IPS-15b (cell line): ENCODE measurements around the gene EDAR.

Source experiments
- H3K27me3 ChIP-seq: one replicate; pipeline ENCODE4 v1.6.1; 2013; ENCODE audit warnings: low read length; ENCODE audit not compliant: control insufficient read depth, insufficient read depth
- H3K36me3 ChIP-seq: one replicate; pipeline ENCODE4 v1.6.1; 2013; ENCODE audit warnings: low read length; ENCODE audit not compliant: control insufficient read depth, insufficient read depth
- H3K4me1 ChIP-seq: one replicate; pipeline ENCODE4 v1.6.1; 2013; ENCODE audit warnings: mild to moderate bottlenecking, low read length; ENCODE audit not compliant: control insufficient read depth, insufficient read depth
- H3K4me3 ChIP-seq: one replicate; pipeline ENCODE4 v1.5.1; 2013; ENCODE audit warnings: low read depth, low read length
- H3K9ac ChIP-seq: one replicate; pipeline ENCODE4 v1.6.1; 2013; ENCODE audit warnings: low read depth, mild to moderate bottlenecking, low read length
- H3K9me3 ChIP-seq: one replicate; pipeline ENCODE4 v1.6.1; 2013; ENCODE audit warnings: mild to moderate bottlenecking, low read length; ENCODE audit not compliant: control insufficient read depth, insufficient read depth

The EDAR gene

DNA sequence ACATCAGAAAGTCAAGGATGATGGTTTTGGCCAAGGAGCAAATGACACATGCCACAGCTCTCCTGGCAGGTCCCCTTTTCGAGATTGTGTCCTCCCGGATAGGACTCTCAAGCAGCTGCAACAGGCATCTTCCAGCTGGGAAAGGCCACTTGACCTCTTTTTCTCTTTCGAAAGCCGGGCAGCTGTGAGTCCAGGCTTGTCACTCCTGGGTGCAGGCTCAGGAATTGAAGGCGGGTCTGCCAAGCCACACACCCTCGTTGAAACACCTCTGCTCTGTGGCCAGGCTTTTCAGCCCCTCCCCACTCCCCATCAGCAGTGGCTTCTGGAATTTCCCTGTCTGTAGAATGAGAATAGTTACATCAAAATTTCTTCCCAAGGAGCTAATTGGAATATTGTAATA lies 104.4 kb downstream of the EDAR start:
- H3K4me1 ChIP-seq, result no peaks in the 10 kb centered on the region
- no peak overlapping the region for H3K9ac ChIP-seq
- no peaks in the 10 kb centered on the region for H3K36me3 ChIP-seq
- peaks cover 2% of the 10 kb centered on the region for H3K9me3 ChIP-seq
- no peak overlapping the region for H3K4me3 ChIP-seq
- H3K27me3 ChIP-seq, result no peaks in the 10 kb centered on the region

DNA sequence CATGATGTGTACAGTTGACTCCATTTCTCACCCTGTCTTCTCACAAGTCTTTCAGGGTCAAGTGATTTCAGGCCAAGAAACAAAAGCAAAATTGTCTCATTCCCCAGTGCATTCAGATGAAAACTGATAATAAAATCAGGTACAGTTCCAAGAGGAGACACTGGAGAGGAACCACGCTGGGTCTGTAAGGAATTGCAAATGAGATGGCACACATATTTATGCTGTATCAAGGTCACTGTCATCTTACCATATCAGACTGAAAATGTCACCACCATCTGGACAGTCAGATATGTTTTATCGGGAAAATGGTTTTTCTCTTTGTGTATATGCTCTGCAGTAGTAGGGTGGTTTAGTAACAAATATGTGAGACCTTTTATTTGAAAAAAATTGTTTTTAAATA lies 110.7 kb downstream of the EDAR start:
- H3K9me3 ChIP-seq, result peaks cover 2% of the 10 kb centered on the region
- H3K27me3 ChIP-seq, result no peaks in the 10 kb centered on the region
- no peak overlapping the region for H3K4me3 ChIP-seq

DNA sequence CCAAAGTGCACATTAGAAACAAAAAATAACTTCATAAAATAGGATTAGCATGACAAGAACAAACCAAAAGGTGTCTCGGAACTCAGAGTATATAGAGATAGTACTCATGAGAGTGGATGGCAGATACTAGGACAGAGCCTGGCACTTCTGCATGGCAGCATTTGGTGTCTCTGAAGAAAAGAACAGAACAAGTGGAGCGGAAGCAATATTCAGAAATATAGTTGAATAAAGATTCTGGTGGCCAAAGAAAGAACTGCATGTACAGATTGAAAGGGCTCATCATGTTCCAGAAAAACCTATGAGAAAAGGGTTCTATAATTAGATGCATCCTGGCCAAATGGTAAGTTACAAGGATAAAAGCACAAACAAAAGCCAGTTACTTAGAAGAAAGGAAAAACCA lies 111.5 kb downstream of the EDAR start:
- Histone ChIP-seq H3K36me3 (no peaks in the 10 kb centered on the region), H3K4me1 (no peaks in the 10 kb centered on the region), H3K9ac (no peak overlapping the region), H3K4me3 (no peak overlapping the region), H3K27me3 (no peaks in the 10 kb centered on the region), H3K9me3 (peaks cover 2% of the 10 kb centered on the region)

More for the DNA sequence above, 110.7 kb downstream of the EDAR start:
- Histone ChIP-seq H3K9ac (no peak overlapping the region), H3K4me1 (no peaks in the 10 kb centered on the region), H3K36me3 (no peaks in the 10 kb centered on the region)

DNA sequence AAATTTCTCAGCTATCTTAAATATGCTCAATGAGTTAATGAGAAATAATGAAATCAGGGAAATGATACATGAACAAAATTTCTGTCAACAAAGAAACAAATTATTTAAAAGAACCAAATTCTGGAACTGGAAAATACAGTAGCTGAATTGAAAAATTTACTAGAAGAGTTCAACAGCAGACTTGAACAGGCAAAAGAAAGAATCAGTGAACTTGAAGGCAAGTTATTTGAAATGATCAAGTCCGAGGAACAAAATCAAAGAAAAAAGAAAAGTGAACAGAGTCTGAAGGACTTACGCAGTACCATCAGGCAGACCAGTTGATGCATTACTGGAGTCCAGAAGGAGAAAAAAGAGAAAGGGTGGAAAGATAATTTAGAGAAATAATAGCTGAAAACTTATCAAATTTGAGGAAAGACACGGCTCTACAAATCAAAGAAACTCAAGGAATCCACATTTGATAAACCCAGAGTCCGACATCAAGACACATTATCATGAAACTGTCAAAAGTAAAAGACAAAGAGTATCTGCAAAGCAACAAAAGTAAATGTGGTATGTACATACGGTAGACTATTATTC lies 118.9 kb downstream of the EDAR start:
- Histone ChIP-seq H3K36me3 (no peaks in the 10 kb centered on the region), H3K9me3 (no peaks in the 10 kb centered on the region), H3K27me3 (no peaks in the 10 kb centered on the region), H3K4me3 (no peak overlapping the region), H3K9ac (no peak overlapping the region), H3K4me1 (no peaks in the 10 kb centered on the region)

DNA sequence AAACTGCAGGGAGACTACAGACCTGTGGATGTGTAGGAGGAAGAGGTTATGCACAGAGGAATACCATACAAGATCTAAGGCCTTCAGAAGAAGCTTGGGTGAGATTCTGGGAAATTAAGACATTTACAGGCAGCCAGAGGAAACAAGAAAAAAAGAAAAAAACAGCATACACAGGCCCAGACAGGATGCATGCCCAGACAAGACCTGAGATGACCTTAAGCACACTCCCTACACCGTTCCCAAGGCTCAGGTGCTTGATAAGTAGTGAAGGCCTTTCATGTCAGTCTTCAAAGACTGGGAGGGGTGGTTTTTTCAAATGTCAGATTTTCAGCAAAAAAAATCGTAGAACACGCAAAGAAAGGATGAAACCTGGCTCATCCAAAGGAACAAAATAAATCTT lies 119.5 kb downstream of the EDAR start:
- Histone ChIP-seq H3K36me3 (no peaks in the 10 kb centered on the region), H3K9me3 (no peaks in the 10 kb centered on the region), H3K4me3 (no peak overlapping the region), H3K4me1 (no peaks in the 10 kb centered on the region), H3K27me3 (no peaks in the 10 kb centered on the region), H3K9ac (no peak overlapping the region)

DNA sequence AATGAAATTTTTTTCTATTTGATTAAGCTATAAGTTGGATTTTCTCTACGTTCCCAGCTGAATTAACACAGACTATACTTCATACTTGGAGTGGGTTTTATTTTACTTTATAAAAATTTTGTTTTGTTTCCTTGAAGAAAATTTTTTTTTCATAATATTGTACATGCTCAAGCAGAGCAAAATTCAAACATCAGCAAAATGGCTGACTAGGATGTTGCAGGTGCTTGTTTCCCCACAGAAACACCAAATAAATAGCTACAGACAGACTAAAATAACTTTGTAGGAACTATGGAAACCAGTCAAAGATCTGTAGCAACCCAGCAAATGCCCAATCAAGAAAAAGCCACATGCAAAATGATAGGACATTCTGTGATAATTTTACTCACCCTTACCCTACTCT lies 120.1 kb downstream of the EDAR start:
- Histone ChIP-seq H3K4me3 (no peak overlapping the region), H3K27me3 (no peaks in the 10 kb centered on the region), H3K4me1 (no peaks in the 10 kb centered on the region), H3K9me3 (no peaks in the 10 kb centered on the region), H3K36me3 (no peaks in the 10 kb centered on the region), H3K9ac (no peak overlapping the region)

DNA sequence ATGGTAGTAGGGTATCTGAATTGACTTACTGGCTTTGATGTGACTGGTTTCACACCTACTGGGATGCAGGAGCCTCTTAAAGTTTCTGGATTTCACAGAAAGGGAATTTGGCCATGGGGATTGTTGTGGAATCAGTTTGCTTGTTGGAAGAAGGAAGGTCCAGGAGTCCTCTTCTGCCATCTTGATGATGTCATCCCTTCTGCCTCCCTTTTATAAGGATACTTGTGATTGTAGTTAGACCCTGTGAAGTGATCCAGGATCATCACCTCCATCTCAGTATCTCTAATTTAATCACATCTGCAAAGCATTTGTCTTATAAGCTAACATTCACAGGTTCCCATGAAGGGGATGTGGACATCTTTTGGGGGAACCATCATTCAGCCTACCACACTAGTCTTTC lies 123.0 kb downstream of the EDAR start:
- Histone ChIP-seq H3K4me3 (no peak overlapping the region), H3K36me3 (no peaks in the 10 kb centered on the region), H3K9me3 (no peaks in the 10 kb centered on the region), H3K4me1 (no peaks in the 10 kb centered on the region), H3K27me3 (no peaks in the 10 kb centered on the region), H3K9ac (no peak overlapping the region)

DNA sequence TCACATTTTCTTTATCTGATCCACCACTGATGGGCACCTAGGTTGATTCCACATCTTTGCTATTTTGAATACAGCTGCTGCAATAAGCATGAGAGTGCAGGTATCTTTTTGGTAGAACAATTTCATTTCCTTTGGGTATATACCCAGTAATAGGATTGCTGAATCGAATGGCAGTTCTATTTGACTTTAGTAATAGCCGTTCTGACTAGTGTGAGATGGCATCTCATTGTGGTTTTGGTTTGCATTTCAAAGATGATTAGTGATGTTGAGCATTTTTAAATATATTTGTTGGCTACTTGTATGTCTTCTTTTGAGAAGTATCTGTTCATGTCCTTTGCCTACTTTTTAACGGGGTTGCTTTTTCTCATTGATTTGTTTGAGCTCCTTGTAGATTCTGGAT lies 130.1 kb downstream of the EDAR start:
- Histone ChIP-seq H3K27me3 (no peaks in the 10 kb centered on the region), H3K9ac (no peak overlapping the region), H3K9me3 (no peaks in the 10 kb centered on the region), H3K4me3 (no peak overlapping the region), H3K36me3 (no peaks in the 10 kb centered on the region), H3K4me1 (no peaks in the 10 kb centered on the region)

DNA sequence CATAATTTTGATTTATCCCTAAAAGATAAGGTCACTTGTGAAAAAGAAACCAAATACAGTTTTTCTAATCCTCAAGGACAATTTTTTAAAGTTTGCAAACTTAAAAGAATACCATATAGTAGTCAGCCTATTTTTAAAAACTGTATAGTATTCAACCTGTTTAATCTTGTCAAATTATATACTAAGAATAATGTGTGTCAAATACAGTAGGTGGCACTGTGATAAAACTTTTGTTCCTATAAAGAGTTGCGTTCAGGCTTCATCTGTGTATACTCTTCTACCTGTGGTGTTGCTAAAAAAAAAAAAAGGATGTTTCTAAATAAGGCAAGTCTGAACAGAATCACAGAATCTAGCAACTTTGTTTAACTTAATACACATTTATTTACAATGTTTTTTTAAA lies 133.8 kb downstream of the EDAR start:
- Histone ChIP-seq H3K4me3 (no peak overlapping the region), H3K27me3 (no peaks in the 10 kb centered on the region), H3K9me3 (no peaks in the 10 kb centered on the region), H3K9ac (no peak overlapping the region), H3K36me3 (no peaks in the 10 kb centered on the region), H3K4me1 (no peaks in the 10 kb centered on the region)

DNA sequence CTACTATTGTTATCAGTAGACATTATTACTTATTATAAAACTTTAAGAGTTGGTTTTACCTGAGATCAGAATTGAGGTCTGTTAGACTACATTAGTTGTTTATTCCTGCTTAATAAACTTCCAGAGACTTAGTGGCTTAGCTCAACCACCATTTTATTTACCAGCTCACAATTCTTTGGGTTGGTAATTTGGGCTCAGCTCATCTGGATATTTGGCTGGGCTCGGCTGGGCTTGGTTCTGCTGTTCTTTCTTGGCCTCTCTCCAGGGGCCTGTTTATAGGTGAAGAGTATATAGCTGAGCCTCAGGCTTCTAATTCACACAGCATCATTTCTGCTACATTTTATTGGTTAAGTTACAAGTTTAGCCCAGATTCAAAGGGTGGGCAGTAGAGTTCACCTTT lies 134.5 kb downstream of the EDAR start:
- no peaks in the 10 kb centered on the region for H3K36me3 ChIP-seq
- no peaks in the 10 kb centered on the region for H3K27me3 ChIP-seq
- no peaks in the 10 kb centered on the region for H3K4me1 ChIP-seq
- no peak overlapping the region for H3K9ac ChIP-seq
- no peak overlapping the region for H3K4me3 ChIP-seq
- H3K9me3 ChIP-seq, result no peaks in the 10 kb centered on the region

DNA sequence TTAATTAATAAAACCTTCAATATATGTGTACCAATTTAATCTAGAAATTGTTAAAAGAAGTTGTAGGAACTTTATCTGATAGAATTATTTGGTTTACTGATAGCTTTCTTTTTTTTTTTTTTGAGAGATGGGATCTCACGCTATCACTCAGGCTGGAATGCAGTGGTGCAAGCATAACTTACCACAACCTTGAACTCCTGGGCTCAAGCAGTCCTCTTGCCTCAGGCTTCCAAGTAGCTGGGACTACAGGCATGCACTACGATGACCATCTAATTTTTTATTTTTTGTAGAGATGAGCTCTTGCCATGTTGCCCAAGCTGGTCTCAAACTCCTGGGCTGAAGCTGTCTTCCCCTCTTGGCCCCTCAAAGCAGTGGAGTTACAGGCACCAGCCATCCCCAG lies 135.6 kb downstream of the EDAR start:
- H3K9ac ChIP-seq, result no peak overlapping the region
- H3K4me3 ChIP-seq, result no peak overlapping the region
- H3K9me3 ChIP-seq, result no peaks in the 10 kb centered on the region
- H3K4me1 ChIP-seq, result no peaks in the 10 kb centered on the region
- no peaks in the 10 kb centered on the region for H3K27me3 ChIP-seq
- H3K36me3 ChIP-seq, result no peaks in the 10 kb centered on the region

DNA sequence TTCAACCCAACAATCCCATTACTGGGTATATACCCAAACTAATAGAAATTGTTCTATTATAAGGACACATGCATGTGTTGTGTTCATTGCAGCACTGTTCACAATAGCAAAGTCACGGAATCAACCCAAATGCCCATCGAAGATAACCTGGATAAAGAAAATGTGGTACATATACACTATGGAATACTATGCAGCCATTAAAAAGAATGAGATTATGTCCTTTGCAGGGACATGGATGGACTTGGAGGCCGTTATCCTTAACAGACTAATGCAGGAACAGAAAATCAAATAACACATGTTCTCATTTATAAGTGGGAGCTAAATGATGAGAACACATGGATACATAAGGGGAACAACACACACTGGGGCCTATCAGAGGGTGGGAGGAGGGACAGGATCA lies 136.6 kb downstream of the EDAR start:
- no peaks in the 10 kb centered on the region for H3K4me1 ChIP-seq
- H3K9ac ChIP-seq, result no peak overlapping the region
- H3K27me3 ChIP-seq, result no peaks in the 10 kb centered on the region
- H3K9me3 ChIP-seq, result no peaks in the 10 kb centered on the region
- no peak overlapping the region for H3K4me3 ChIP-seq
- no peaks in the 10 kb centered on the region for H3K36me3 ChIP-seq

DNA sequence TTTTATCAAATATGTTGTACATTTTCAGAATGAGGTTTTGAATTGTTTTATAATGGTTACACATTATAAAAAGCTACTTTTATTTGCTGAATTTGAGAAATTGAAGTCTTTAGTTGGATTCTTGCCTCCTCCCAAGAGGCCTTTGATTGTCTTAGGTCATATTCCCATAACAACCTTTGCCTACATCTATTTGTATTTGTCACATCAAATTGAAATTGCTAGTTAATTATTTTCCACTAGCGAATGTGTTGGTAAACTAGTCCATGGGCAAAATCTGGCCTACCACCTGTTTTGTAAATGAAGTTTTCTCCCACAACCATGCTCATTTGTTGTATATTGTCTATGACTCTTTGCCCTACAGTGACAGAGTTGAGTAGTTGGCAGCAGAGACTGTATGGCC lies 142.0 kb downstream of the EDAR start:
- H3K9ac ChIP-seq, result no peak overlapping the region
- no peaks in the 10 kb centered on the region for H3K27me3 ChIP-seq
- no peaks in the 10 kb centered on the region for H3K36me3 ChIP-seq

More for the DNA sequence above, 142.0 kb downstream of the EDAR start:
- no peaks in the 10 kb centered on the region for H3K9me3 ChIP-seq
- no peaks in the 10 kb centered on the region for H3K4me1 ChIP-seq
- H3K4me3 ChIP-seq, result no peak overlapping the region
